NOMO-1 (cell line): ENCODE measurements around the gene KCNJ6.

Experiments used
- DNase-seq, 2 experiments: peaks; one replicate each; lab custom pipeline; 2025; ENCODE audit not compliant: unreplicated experiment in 2 of 2; lab: John Stamatoyannopoulos, UW

The KCNJ6 gene

GRCh38 chr21:37827913-37828312, 88.3 kb downstream of the KCNJ6 start:
- DNase-seq = no peak

GRCh38 chr21:37821786-37822450, 94.3 kb downstream of the KCNJ6 start:
- DNase-seq = no peak

- DNase-seq = peak; percentile 14 to 59
Observed at GRCh38 chr21:37821092-37821491, 95.2 kb downstream of the KCNJ6 start.

- DNase-seq = no peak
Observed at GRCh38 chr21:37819372-37819771, 96.9 kb downstream of the KCNJ6 start.

GRCh38 chr21:37817242-37817641, 99.0 kb downstream of the KCNJ6 start:
- no peak for DNase-seq

- no peak for DNase-seq
Observed at GRCh38 chr21:37815893-37816292, 100.4 kb downstream of the KCNJ6 start.

- DNase-seq = no peak
Observed at GRCh38 chr21:37811711-37812110, 104.5 kb downstream of the KCNJ6 start.

GRCh38 chr21:37808261-37808660, 108.0 kb downstream of the KCNJ6 start:
- no peak for DNase-seq

- DNase-seq = no peak
Observed at GRCh38 chr21:37805266-37805665, 111.0 kb downstream of the KCNJ6 start.

GRCh38 chr21:37804001-37804400, 112.3 kb downstream of the KCNJ6 start:
- no peak for DNase-seq

GRCh38 chr21:37803101-37803651, 113.1 kb downstream of the KCNJ6 start:
- no peak for DNase-seq

- no peak for DNase-seq
Observed at GRCh38 chr21:37800456-37801061, 115.7 kb downstream of the KCNJ6 start.

GRCh38 chr21:37800057-37800455, 116.2 kb downstream of the KCNJ6 start:
- no peak for DNase-seq

GRCh38 chr21:37799211-37800056, 116.8 kb downstream of the KCNJ6 start:
- no peak for DNase-seq

- no peak for DNase-seq
Observed at GRCh38 chr21:37797403-37797802, 118.9 kb downstream of the KCNJ6 start.

- no peak for DNase-seq
Observed at GRCh38 chr21:37796011-37796410, 120.2 kb downstream of the KCNJ6 start.

GRCh38 chr21:37793660-37794059, 122.6 kb downstream of the KCNJ6 start:
- no peak for DNase-seq

GRCh38 chr21:37792046-37792445, 124.2 kb downstream of the KCNJ6 start:
- no peak for DNase-seq

GRCh38 chr21:37790905-37791304, 125.4 kb downstream of the KCNJ6 start:
- DNase-seq = no peak

- DNase-seq = no peak
Observed at GRCh38 chr21:37788503-37788902, 127.8 kb downstream of the KCNJ6 start.

- DNase-seq = no peak
Observed at GRCh38 chr21:37787456-37787855, 128.8 kb downstream of the KCNJ6 start.
